GM19025 (cell line): ENCODE results near the gene UBFD1.
"Not testable (repeated sequence)": the region's sequence is repeated elsewhere in the genome, so short reads cannot be mapped to it uniquely, and the experiment has no call there.

ENCODE experiments used
- ATAC-seq: cut with Tn5 transposase; IDR thresholded peaks from one replicate; pipeline ENCODE4 v1.9.1; 2021; ENCODE audit warnings: mild to moderate bottlenecking, low read depth, moderate library complexity; ENCODE audit not compliant: unreplicated experiment

UBFD1 gene

DNA sequence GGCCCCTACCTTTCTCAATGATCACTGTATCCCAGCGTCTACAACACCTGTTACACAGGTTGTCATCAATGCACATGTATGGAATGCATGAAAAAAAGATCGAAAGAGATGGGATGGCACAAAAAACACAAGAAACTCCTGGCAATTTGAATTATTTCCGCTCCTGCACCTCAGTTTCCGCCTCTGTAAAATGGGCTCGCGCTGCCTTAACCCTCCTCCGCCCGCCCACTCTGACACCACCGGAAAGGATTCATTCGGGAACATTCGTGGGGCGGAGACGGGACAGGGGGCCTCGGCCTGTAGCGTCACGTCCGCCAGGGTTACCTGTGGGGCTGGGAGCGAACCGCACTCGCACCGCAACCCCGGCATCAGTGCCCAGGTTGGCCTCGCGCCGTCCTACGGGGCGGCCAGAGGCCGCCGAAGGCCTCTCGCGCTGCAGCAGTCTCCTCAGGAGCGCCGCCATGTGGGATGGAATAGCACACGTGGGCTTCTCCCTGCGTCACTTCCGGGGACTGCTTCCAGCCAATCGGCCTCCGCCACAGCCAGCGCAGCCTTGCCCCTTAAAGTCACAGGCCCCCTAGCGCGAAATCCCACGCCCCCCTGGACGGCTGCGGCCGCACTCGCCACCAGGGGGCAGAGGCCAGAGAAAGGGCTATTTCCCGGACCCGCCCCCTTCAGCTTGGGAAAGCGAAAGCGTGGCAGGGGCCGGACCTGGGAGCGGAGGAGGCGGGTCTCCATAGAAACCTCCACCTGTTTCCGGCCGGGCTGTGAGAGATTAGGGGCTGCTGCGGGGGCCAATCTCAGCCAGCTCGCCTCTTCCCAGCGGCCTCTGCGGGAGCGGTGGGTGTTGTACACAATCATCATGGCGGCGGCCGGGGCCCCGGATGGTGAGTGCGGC is at the start of gene UBFD1, which contains the start of gene EARS2:
Gene UBFD1 (plus strand): TSS at position 847 of the 898 bp plus-strand sequence. CDS start 16 bp downstream, at position 863.
Gene EARS2 (minus strand): TSS at position 470 of the 898 bp plus-strand sequence. CDS start 7 bp downstream, at position 463.
- ATAC-seq = peak; percentile 87

DNA sequence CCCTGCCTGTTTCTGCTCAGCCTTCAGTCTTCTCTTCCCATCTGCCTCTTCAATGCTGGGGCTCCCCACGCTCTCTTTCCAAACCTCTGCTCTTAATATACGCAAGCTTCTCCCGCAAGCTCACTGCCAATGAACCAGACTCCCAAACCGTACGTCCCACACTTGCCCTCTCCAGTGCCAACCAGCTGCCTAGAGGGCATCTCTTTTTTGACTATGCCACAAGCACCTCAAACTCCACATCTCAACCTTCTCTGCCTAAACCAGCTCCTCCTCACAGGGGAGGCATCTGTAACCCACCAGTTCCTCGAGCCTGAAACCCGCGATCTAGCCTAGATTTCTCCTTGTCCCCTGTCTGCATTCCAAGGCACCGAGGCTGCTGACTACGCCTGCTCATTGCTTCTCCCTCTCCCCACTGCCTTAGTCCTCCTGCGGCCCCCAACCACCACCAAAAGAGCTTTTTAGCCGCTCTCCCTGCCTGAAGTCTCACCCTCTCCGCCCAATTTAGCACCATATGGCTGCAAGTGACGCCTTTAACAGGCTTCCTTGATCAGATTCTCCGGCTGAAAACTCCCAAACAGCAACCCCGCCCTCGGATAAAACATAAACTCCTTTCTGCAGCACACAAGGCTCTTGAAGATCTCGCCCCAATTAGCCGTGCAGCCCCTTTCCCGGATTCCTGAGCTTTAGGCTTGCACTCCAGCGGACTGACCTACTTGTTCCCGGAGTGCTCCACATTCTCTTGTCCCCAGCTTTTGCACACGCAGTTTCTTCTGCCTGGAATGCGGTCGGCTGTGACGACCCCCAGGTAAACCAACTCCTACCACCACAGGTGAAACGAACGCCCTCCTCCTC is 48.7 kb upstream of the UBFD1 start:
- ATAC-seq = no peak

- ATAC-seq = no peak
These were observed 48.1 kb upstream of the UBFD1 start for GRCh38 chr16:23509441-23509754.

DNA sequence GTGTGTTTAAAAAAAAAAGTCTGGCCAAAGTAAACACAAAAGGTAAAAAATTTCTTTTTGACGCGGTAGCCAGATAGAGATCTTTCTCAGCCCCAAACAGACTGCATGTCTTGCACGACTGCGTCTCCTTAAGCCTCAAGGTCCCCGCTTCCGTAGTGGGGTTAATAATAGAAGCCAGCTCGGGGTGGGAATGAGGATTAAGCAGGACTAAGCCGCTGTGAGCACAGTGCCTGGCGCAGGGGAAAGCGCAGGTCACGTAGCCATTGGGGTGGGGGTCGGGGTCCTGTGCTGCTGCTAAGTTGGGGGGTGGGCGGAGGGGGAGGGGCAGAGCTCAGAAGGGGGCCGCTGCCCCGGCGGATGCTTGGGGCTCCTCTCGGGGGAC is 47.8 kb upstream of the UBFD1 start:
- ATAC-seq = no peak

- peak; percentile 86 for ATAC-seq
These were observed 47.2 kb upstream of the UBFD1 start, which contains the start of gene GGA2 for GRCh38 chr16:23510164-23510914. GGA2 (minus strand) TSS chr16:23510494; CDS start chr16:23510411, 83 bp downstream.

DNA sequence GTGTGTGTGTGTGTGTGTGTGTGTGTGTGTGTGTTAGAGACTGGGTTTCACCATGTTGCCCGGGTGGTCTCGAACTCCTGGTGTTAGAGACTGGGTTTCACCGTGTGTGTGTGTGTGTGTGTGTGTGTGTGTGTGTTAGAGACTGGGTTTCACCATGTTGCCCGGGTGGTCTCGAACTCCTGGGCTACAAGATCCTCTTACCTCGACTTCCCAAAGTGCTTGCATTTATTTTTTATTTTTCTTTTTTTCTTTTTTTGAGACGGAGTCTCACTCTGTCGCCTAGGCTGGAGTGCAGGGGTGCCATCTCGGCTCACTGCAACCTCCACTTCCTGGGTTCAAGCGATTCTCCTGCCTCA is 46.6 kb upstream of the UBFD1 start:
- not testable (repeated sequence) for ATAC-seq

GRCh38 chr16:23511731-23512130 is 45.8 kb upstream of the UBFD1 start:
- no peak for ATAC-seq

GRCh38 chr16:23512168-23512695 is 45.3 kb upstream of the UBFD1 start:
- no peak for ATAC-seq

DNA sequence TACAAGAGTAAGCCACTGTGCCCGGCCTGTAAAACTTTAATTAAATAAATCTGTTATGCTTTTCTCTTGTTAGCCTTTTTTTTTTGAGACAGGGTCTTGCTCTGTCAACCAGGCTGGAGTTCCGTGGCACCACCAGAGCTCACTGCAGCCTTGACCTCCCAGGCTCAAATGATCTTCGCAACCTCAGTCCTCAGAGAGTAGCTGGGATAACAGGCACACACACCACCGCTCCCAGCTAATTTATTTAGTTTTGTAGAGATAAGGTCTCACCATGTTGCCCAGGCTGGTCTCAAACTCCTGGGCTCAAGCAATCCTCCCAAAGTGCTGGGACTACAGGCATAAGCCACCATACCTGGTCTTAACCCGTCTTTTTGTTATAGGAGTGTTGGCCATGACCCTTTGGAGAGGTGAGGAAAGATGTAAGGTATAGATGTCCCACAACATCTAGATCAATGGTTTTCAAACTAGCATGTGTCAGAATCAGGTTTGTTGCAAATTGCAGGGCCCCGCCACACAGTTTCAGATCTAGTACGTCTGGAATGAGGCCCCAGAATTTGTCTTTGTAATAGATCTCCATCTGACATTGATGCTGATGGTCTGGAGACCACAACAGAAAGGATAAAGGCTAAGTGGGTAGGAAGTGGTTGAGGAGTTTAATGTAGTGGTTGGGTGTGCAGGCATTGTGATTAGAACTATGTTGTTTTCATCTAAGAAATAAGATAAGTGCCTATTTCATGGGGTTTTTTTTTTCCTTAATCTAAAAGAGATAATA is 43.0 kb upstream of the UBFD1 start:
- no peak for ATAC-seq

DNA sequence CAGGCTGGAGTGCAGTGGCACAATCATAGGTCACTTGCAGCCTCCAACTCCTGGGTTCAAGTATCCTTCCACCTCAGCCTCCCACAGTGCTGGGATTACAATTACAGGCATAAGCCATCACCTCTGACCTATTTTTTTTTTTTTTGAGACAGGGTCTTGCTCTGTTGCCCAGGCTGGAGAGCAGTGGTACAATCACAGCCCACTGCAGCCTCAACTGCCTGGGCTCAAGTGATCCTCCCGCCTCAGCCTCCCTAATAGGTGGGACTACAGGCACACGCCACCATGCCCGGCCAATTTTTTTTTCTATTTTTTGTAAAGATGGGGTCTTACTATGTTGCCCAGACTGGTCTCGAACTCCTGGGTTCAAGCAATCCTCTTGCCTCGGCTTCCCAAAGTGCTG is 41.6 kb upstream of the UBFD1 start:
- ATAC-seq = no peak

DNA sequence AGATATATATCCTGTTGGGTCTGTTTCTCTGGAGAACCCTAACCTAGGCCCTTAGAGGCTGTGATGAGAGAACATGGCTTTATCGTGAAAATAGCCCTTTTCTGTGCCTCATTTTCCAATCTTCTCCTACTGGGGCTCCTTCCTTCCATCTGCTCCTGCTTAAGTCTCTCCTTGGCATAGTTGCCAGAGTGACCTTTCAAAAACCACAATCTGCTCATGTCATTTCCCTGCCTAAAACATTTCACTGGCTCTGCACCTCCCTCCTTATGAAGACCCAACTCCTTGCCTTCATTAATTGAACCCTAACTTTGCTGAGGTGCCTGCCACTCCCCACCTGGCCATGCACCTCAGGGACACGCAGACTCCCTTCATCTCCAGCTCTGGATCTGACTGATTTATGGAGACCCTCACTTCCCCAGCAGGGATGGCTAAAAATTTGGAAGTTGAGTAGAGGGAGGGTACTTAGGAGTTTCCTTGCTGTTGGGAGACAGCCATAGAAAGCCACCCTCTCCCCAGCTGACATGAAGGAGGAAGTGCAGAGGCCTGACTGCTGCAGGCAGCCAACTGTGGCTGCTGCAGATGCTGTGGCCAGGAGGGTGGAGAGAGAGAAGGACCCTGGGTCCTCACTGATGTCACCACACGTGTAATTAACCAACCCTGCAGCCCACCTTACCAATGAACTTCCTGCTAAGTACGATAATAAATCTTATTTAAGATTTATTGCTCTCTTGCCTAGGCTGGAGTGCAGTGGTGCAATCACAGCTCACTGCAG is 41.0 kb upstream of the UBFD1 start:
- no peak for ATAC-seq

- no peak for ATAC-seq
These were observed 39.1 kb upstream of the UBFD1 start for GRCh38 chr16:23518435-23518891.

- ATAC-seq = no peak
These were observed 38.2 kb upstream of the UBFD1 start for GRCh38 chr16:23519282-23519681.

GRCh38 chr16:23520500-23520899 is 37.0 kb upstream of the UBFD1 start:
- no peak for ATAC-seq

DNA sequence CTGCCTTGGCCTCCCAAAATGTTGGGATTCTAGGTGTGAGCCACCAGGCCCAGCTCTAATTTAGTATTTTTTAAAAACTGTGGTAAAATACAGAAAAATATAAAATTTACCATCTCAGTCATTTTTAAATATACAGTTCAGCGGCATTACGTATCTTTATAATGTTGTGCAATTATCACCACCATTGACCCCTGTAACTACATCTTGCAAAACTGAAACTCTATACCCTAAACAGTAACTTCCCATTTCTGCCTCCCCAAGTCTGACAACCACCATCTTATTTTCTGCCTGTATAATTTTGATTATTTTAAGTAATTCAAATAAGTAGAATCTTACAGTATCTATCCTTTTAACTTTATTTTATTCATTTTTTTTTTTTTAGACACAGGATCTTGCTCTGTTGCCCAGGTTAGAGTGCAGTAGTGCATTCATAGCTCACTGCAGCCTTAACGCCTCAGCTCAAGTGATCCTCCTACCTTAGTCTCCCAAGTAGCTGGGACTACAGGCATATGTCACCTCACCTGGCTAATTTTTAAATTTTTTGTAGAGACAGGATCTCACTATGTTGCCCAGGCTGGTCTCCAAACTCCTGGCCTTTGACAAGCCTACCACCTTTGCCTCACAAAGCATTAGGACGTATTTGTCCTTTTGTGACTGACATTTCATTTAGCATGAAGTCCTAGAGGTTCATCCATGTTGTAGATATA is 36.3 kb upstream of the UBFD1 start:
- ATAC-seq = no peak

- no peak for ATAC-seq
These were observed 35.6 kb upstream of the UBFD1 start for GRCh38 chr16:23521965-23522364.

GRCh38 chr16:23523321-23523720 is 34.2 kb upstream of the UBFD1 start:
- ATAC-seq = no peak

DNA sequence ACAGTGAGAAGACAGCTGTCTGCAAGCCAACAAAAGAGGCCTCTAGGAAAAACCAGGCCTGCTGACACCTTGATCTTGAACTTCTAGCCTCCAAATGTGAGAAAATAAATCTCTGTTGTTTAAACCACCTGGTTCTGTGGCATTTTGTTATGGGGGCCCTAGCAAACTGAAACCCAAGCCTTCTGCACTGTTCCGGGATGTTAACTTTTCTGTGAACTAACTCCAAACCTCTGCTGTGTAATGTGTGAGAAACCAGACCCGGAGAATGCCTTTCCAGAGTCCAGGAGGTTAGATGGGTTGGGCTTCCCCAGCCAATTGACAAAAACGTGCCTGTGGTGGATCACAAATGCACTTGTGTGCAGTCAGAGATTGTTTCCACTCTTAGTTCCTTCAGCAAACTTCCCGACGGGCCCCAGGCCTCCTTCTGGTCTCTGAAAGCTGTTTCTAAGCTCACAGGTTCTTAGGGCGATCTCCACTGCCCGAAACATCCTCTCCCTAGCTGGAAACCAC is 33.6 kb upstream of the UBFD1 start:
- ATAC-seq = no peak
